ENCODE results near the gene LPP.

LPP gene

GRCh38 chr3:188518835-188519452, 365.0 kb downstream of the LPP start:
- Histone ChIP-seq H3K9ac (ENCODE audit: low read depth, low read length) (no peak overlapping the region), H3K36me3 (ENCODE audit: control insufficient read depth, insufficient read depth, low read length) (no peaks in the 10 kb centered on the region), H3K4me1 (ENCODE audit: control insufficient read depth, insufficient read depth, low read length) (no peaks in the 10 kb centered on the region), H3K9me3 (ENCODE audit: control insufficient read depth, insufficient read depth, low read length) (no peaks in the 10 kb centered on the region), H3K27me3 (ENCODE audit: control insufficient read depth, insufficient read depth, low read length) (no peaks in the 10 kb centered on the region), H3K4me3 (ENCODE audit: low read depth, low read length) (no peak overlapping the region)

- Histone ChIP-seq H3K4me1 (ENCODE audit: control insufficient read depth, insufficient read depth, low read length) (no peaks in the 10 kb centered on the region), H3K36me3 (ENCODE audit: control insufficient read depth, insufficient read depth, low read length) (no peaks in the 10 kb centered on the region), H3K9me3 (ENCODE audit: control insufficient read depth, insufficient read depth, low read length) (no peaks in the 10 kb centered on the region), H3K9ac (ENCODE audit: low read depth, low read length) (no peak overlapping the region), H3K4me3 (ENCODE audit: low read depth, low read length) (no peak overlapping the region), H3K27me3 (ENCODE audit: control insufficient read depth, insufficient read depth, low read length) (no peaks in the 10 kb centered on the region)
Measured at GRCh38 chr3:188520466-188520865, 366.5 kb downstream of the LPP start.

GRCh38 chr3:188522115-188522514, 368.2 kb downstream of the LPP start:
- no peaks in the 10 kb centered on the region for H3K27me3 ChIP-seq (ENCODE audit: control insufficient read depth, insufficient read depth, low read length)

GRCh38 chr3:188523291-188523690, 369.3 kb downstream of the LPP start:
- Histone ChIP-seq H3K27me3 (ENCODE audit: control insufficient read depth, insufficient read depth, low read length) (no peaks in the 10 kb centered on the region), H3K4me1 (ENCODE audit: control insufficient read depth, insufficient read depth, low read length) (no peaks in the 10 kb centered on the region), H3K9me3 (ENCODE audit: control insufficient read depth, insufficient read depth, low read length) (no peaks in the 10 kb centered on the region), H3K36me3 (ENCODE audit: control insufficient read depth, insufficient read depth, low read length) (no peaks in the 10 kb centered on the region), H3K9ac (ENCODE audit: low read depth, low read length) (no peak overlapping the region), H3K4me3 (ENCODE audit: low read depth, low read length) (no peak overlapping the region)

More at GRCh38 chr3:188522115-188522514, 368.2 kb downstream of the LPP start:
- no peaks in the 10 kb centered on the region for H3K4me1 ChIP-seq (ENCODE audit: control insufficient read depth, insufficient read depth, low read length)
- H3K36me3 ChIP-seq (ENCODE audit: control insufficient read depth, insufficient read depth, low read length), result no peaks in the 10 kb centered on the region
- no peak overlapping the region for H3K9ac ChIP-seq (ENCODE audit: low read depth, low read length)
- H3K4me3 ChIP-seq (ENCODE audit: low read depth, low read length), result no peak overlapping the region
- H3K9me3 ChIP-seq (ENCODE audit: control insufficient read depth, insufficient read depth, low read length), result no peaks in the 10 kb centered on the region

- no peaks in the 10 kb centered on the region for H3K4me1 ChIP-seq (ENCODE audit: control insufficient read depth, insufficient read depth, low read length)
- H3K9ac ChIP-seq (ENCODE audit: low read depth, low read length), result no peak overlapping the region
- H3K9me3 ChIP-seq (ENCODE audit: control insufficient read depth, insufficient read depth, low read length), result no peaks in the 10 kb centered on the region
- no peak overlapping the region for H3K4me3 ChIP-seq (ENCODE audit: low read depth, low read length)
- no peaks in the 10 kb centered on the region for H3K27me3 ChIP-seq (ENCODE audit: control insufficient read depth, insufficient read depth, low read length)
- no peaks in the 10 kb centered on the region for H3K36me3 ChIP-seq (ENCODE audit: control insufficient read depth, insufficient read depth, low read length)
Measured at GRCh38 chr3:188524052-188524451, 370.1 kb downstream of the LPP start.

- no peaks in the 10 kb centered on the region for H3K9me3 ChIP-seq (ENCODE audit: control insufficient read depth, insufficient read depth, low read length)
- H3K27me3 ChIP-seq (ENCODE audit: control insufficient read depth, insufficient read depth, low read length), result no peaks in the 10 kb centered on the region
- no peak overlapping the region for H3K4me3 ChIP-seq (ENCODE audit: low read depth, low read length)
- no peaks in the 10 kb centered on the region for H3K36me3 ChIP-seq (ENCODE audit: control insufficient read depth, insufficient read depth, low read length)
- H3K9ac ChIP-seq (ENCODE audit: low read depth, low read length), result no peak overlapping the region
- no peaks in the 10 kb centered on the region for H3K4me1 ChIP-seq (ENCODE audit: control insufficient read depth, insufficient read depth, low read length)
Measured at GRCh38 chr3:188526057-188526456, 372.1 kb downstream of the LPP start.

- Histone ChIP-seq H3K9ac (ENCODE audit: low read depth, low read length) (no peak overlapping the region), H3K4me3 (ENCODE audit: low read depth, low read length) (no peak overlapping the region), H3K27me3 (ENCODE audit: control insufficient read depth, insufficient read depth, low read length) (no peaks in the 10 kb centered on the region), H3K9me3 (ENCODE audit: control insufficient read depth, insufficient read depth, low read length) (no peaks in the 10 kb centered on the region), H3K4me1 (ENCODE audit: control insufficient read depth, insufficient read depth, low read length) (no peaks in the 10 kb centered on the region), H3K36me3 (ENCODE audit: control insufficient read depth, insufficient read depth, low read length) (no peaks in the 10 kb centered on the region)
Measured at GRCh38 chr3:188527389-188527788, 373.4 kb downstream of the LPP start.

GRCh38 chr3:188528396-188528795, 374.4 kb downstream of the LPP start:
- Histone ChIP-seq H3K9me3 (ENCODE audit: control insufficient read depth, insufficient read depth, low read length) (no peaks in the 10 kb centered on the region), H3K4me3 (ENCODE audit: low read depth, low read length) (no peak overlapping the region), H3K4me1 (ENCODE audit: control insufficient read depth, insufficient read depth, low read length) (no peaks in the 10 kb centered on the region), H3K9ac (ENCODE audit: low read depth, low read length) (no peak overlapping the region), H3K27me3 (ENCODE audit: control insufficient read depth, insufficient read depth, low read length) (no peaks in the 10 kb centered on the region), H3K36me3 (ENCODE audit: control insufficient read depth, insufficient read depth, low read length) (no peaks in the 10 kb centered on the region)

- H3K4me1 ChIP-seq (ENCODE audit: control insufficient read depth, insufficient read depth, low read length), result no peaks in the 10 kb centered on the region
- H3K9ac ChIP-seq (ENCODE audit: low read depth, low read length), result no peak overlapping the region
- no peaks in the 10 kb centered on the region for H3K9me3 ChIP-seq (ENCODE audit: control insufficient read depth, insufficient read depth, low read length)
- no peaks in the 10 kb centered on the region for H3K27me3 ChIP-seq (ENCODE audit: control insufficient read depth, insufficient read depth, low read length)
- H3K36me3 ChIP-seq (ENCODE audit: control insufficient read depth, insufficient read depth, low read length), result no peaks in the 10 kb centered on the region
- no peak overlapping the region for H3K4me3 ChIP-seq (ENCODE audit: low read depth, low read length)
Measured at GRCh38 chr3:188529228-188529627, 375.3 kb downstream of the LPP start.

GRCh38 chr3:188530226-188530625, 376.3 kb downstream of the LPP start:
- no peaks in the 10 kb centered on the region for H3K9me3 ChIP-seq (ENCODE audit: control insufficient read depth, insufficient read depth, low read length)
- no peaks in the 10 kb centered on the region for H3K27me3 ChIP-seq (ENCODE audit: control insufficient read depth, insufficient read depth, low read length)
- H3K36me3 ChIP-seq (ENCODE audit: control insufficient read depth, insufficient read depth, low read length), result no peaks in the 10 kb centered on the region
- H3K4me1 ChIP-seq (ENCODE audit: control insufficient read depth, insufficient read depth, low read length), result no peaks in the 10 kb centered on the region
- H3K9ac ChIP-seq (ENCODE audit: low read depth, low read length), result no peak overlapping the region
- H3K4me3 ChIP-seq (ENCODE audit: low read depth, low read length), result no peak overlapping the region

- Histone ChIP-seq H3K9ac (ENCODE audit: low read depth, low read length) (no peak overlapping the region), H3K4me3 (ENCODE audit: low read depth, low read length) (no peak overlapping the region), H3K27me3 (ENCODE audit: control insufficient read depth, insufficient read depth, low read length) (no peaks in the 10 kb centered on the region), H3K36me3 (ENCODE audit: control insufficient read depth, insufficient read depth, low read length) (no peaks in the 10 kb centered on the region), H3K9me3 (ENCODE audit: control insufficient read depth, insufficient read depth, low read length) (no peaks in the 10 kb centered on the region), H3K4me1 (ENCODE audit: control insufficient read depth, insufficient read depth, low read length) (no peaks in the 10 kb centered on the region)
Measured at GRCh38 chr3:188531210-188531609, 377.3 kb downstream of the LPP start.

- Histone ChIP-seq H3K36me3 (ENCODE audit: control insufficient read depth, insufficient read depth, low read length) (no peaks in the 10 kb centered on the region), H3K4me1 (ENCODE audit: control insufficient read depth, insufficient read depth, low read length) (no peaks in the 10 kb centered on the region), H3K4me3 (ENCODE audit: low read depth, low read length) (no peak overlapping the region), H3K9me3 (ENCODE audit: control insufficient read depth, insufficient read depth, low read length) (no peaks in the 10 kb centered on the region), H3K27me3 (ENCODE audit: control insufficient read depth, insufficient read depth, low read length) (no peaks in the 10 kb centered on the region), H3K9ac (ENCODE audit: low read depth, low read length) (no peak overlapping the region)
Measured at GRCh38 chr3:188533172-188533571, 379.2 kb downstream of the LPP start.
